Measurements from ENCODE around the gene SLC39A7.

- TF ChIP-seq CTCF (IDR thresholded peaks at IDR 0.05) (peak in 1 of 12 donors; percentile 0), POLR2A (IDR thresholded peaks at IDR 0.05) (no peak)
Measured at GRCh38 chr6:33201147-33201545, 479 bp downstream of the SLC39A7 start.
